MCF 10A (cell line): ENCODE results near the gene PLD3. TPM values are rescaled to one million over a fixed set of nuclear protein-coding genes. Genes with fewer than 3 reads are reported as not detected.

Experiments used
- BruUV-seq: library from RNA; stranded (reverse); fragments of 400-500 nt; replicated peaks from 2 replicates; lab custom pipeline; 2021; lab: Mats Ljungman, UMichigan
- CTCF ChIA-PET: fragments of 300-600 bp; sonication (Branson Sonifier 250); formaldehyde crosslinking; extraction: SDS; loops from one replicate; lab custom pipeline; 2021; ENCODE audit warnings: antibody characterized with exemption, inconsistent platforms; lab: Yijun Ruan, JAX
- POLR2A ChIA-PET: fragments of 300-600, 350-650 bp; sonication (Branson Sonifier 250); formaldehyde crosslinking; extraction: SDS; loops from one replicate; lab custom pipeline; 2020; ENCODE audit warnings: antibody characterized with exemption, inconsistent platforms; lab: Yijun Ruan, JAX
- DNase-seq: peaks from one replicate; pipeline ENCODE4 v3.0.0-alpha.2; 2018; ENCODE audit not compliant: unreplicated experiment
- H3K27ac Mint-ChIP-seq: one replicate; pipeline ENCODE4 v1.8.0; 2022; ENCODE audit warnings: mild to moderate bottlenecking, low read depth, mixed read lengths; ENCODE audit not compliant: unreplicated experiment
- H3K27me3 Mint-ChIP-seq: one replicate; pipeline ENCODE4 v1.8.0; 2022; ENCODE audit warnings: mixed read lengths; ENCODE audit not compliant: insufficient read depth, unreplicated experiment
- H3K36me3 Mint-ChIP-seq: one replicate; pipeline ENCODE4 v1.8.0; 2022; ENCODE audit warnings: mild to moderate bottlenecking, moderate library complexity, mixed read lengths; ENCODE audit not compliant: insufficient read depth, unreplicated experiment
- H3K4me1 Mint-ChIP-seq: one replicate; pipeline ENCODE4 v1.8.0; 2022; ENCODE audit warnings: mixed read lengths; ENCODE audit not compliant: insufficient read depth, unreplicated experiment
- H3K4me3 Mint-ChIP-seq: one replicate; pipeline ENCODE4 v1.8.0; 2022; ENCODE audit warnings: mild to moderate bottlenecking, moderate library complexity, mixed read lengths; ENCODE audit not compliant: unreplicated experiment
- H3K9me3 Mint-ChIP-seq: one replicate; pipeline ENCODE4 v1.8.0; 2022; ENCODE audit warnings: mixed read lengths; ENCODE audit not compliant: unreplicated experiment
- intact Hi-C: fragments of 100-400 bp; cut with micrococcal nuclease; formaldehyde crosslinking; loops from 2 replicates; pipeline ENCODE4 v1.14.1; 2022
- total RNA-seq: library from RNA; stranded (reverse); gene quantifications from 2 replicates; pipeline ENCODE4 v1.2.3, GENCODE V29; 2022
- TF ChIP-seq, protein P1 (sequence below): fragments of 200-600 bp; IDR thresholded peaks from one replicate; pipeline ENCODE4 v1.8.0; 2022; ENCODE audit warnings: antibody characterized with exemption, mild to moderate bottlenecking; ENCODE audit not compliant: unreplicated experiment

Gene PLD3
- total RNA-seq, 1 experiment from 2014 or later, result 98.9 TPM

DNA sequence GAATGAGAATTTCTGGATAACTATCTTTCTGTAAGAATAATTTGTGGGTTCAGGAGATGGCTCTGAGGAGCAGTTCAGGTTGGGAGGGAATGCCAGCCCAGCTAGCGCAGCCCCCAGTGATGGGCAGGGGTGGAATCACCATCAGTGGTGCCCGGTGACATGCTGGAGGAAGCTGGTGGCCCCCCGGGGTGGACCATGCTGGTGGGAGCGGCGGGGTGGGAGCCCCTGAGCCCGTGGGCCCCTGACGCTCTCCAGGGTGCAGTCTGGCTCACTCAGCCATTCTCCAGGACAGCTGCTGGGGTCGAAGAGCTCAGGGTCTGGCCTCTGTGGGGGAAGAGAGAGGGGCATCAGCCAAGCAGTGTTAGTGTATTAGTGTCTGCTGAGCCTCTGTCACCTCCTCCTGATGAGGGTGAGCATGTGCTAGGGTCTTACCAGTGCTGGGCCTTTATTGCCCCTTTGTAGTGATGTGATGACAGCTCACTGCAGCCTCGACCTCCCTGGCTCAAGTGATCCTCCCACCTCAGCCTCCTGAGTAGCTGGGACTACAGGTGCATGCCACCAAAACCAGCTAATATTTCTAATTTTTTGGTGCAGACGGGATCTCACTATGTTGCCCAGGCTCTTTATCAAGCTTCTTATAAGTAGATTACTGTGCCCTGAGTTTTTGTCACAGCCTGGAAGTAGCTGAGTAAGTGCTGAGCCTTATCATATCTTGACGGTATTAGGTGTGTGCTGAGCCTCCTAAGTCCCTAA lies 31.1 kb downstream of the PLD3 start:
- POLR2A ChIA-PET, result interaction anchor here (0.6 to 0.8 kb wide), 2 partner anchors 17 to 66 kb away, joined by 3 read pairs; no protein-coding TSS in a partner anchor
- peaks cover 2% of the 10 kb centered on the region for H3K27me3 Mint-ChIP-seq
- peaks cover 15% of the 10 kb centered on the region for H3K36me3 Mint-ChIP-seq
- TF ChIP-seq, protein P1, sequence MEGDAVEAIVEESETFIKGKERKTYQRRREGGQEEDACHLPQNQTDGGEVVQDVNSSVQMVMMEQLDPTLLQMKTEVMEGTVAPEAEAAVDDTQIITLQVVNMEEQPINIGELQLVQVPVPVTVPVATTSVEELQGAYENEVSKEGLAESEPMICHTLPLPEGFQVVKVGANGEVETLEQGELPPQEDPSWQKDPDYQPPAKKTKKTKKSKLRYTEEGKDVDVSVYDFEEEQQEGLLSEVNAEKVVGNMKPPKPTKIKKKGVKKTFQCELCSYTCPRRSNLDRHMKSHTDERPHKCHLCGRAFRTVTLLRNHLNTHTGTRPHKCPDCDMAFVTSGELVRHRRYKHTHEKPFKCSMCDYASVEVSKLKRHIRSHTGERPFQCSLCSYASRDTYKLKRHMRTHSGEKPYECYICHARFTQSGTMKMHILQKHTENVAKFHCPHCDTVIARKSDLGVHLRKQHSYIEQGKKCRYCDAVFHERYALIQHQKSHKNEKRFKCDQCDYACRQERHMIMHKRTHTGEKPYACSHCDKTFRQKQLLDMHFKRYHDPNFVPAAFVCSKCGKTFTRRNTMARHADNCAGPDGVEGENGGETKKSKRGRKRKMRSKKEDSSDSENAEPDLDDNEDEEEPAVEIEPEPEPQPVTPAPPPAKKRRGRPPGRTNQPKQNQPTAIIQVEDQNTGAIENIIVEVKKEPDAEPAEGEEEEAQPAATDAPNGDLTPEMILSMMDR, result no peak
- H3K27ac Mint-ChIP-seq, result no peak overlapping the region
- H3K9me3 Mint-ChIP-seq, result no peaks in the 10 kb centered on the region
- CTCF ChIA-PET, result interaction anchor here (0.6 to 1.1 kb wide), 2 partner anchors 29 to 74 kb away, joined by 3 read pairs; no protein-coding TSS in a partner anchor
- DNase-seq, result no peak
- intact Hi-C loops, result no loop called here
- H3K4me3 Mint-ChIP-seq, result no peak overlapping the region
- no peaks in the 10 kb centered on the region for H3K4me1 Mint-ChIP-seq
- no TSS peak for BruUV-seq

DNA sequence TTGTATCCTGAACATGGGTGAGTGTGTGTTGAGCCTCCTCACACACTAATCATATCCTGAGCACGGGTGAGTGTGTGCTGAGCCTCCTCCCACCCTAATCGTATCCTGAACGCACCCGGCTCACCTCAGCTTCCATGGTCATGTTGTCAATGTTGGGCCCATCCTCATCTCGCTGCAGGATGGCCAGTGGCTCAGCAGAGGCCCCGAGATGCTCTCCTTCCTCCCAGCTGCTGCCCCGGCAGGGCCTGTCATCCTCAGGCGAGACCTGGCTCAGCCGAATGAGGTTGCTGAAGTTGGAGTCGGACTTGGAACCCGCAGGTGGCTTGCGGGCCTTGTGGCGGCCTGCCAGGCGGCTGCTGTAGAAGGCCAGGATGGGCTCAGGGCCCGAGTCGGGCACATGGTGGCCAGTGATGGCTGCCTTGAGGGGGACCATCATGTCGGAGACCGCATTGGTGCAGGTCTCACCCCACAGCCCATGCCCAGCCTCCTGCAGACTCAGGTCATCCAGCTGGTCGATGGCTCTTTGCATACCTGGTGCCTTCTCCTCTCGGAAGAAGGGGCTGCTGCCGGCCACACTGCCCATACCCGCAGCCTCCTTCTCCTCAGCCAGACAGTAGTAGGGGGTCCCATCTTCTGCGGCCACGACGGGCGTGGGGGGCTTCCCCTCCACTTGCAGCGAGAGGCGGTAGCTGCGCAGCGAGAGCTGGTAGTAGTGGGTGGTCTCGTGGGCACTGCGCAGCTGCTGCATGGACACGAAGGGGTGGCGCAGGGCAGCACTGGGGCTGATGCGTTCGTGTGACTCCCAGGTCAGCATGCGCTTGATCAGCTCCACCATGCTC lies 31.9 kb downstream of the PLD3 start:
- TF ChIP-seq, protein P1, result no peak
- Mint-ChIP-seq H3K36me3 (peaks cover 7% of the 10 kb centered on the region), H3K4me1 (no peaks in the 10 kb centered on the region), H3K27me3 (peaks cover 10% of the 10 kb centered on the region), H3K27ac (no peak overlapping the region), H3K4me3 (no peak overlapping the region), H3K9me3 (no peaks in the 10 kb centered on the region)
- no peak for DNase-seq
- intact Hi-C loops, result no loop called here
- no TSS peak for BruUV-seq
- CTCF ChIA-PET, result interaction anchor here (0.6 to 1.1 kb wide), 2 partner anchors 75 to 83 kb away, joined by 3 to 8 read pairs; no protein-coding TSS in a partner anchor
- POLR2A ChIA-PET, result no interaction called here

DNA sequence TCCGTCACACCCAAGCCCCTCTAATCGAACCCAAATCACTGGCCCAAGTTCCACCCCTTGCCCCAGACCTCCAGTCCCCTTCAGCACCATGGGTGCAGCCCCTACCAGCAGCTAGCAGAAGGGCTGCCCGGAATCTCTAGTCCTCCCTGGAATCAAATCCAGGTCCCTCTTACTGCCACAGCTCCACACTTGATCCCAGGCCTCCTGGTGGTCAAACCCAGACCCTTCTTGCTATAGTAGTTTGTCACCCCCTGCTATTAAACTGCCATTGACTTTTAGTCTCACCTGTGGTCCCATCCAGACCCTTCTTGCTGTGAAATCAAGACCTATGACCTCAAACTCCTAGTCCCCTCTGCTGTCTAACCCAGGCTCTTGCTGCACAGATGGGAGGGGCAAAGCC lies 32.8 kb downstream of the PLD3 start:
- TF ChIP-seq, protein P1, result no peak
- no TSS peak for BruUV-seq
- Mint-ChIP-seq H3K9me3 (no peaks in the 10 kb centered on the region), H3K27me3 (peaks cover 14% of the 10 kb centered on the region), H3K36me3 (peaks cover 6% of the 10 kb centered on the region), H3K27ac (no peak overlapping the region), H3K4me3 (no peak overlapping the region), H3K4me1 (no peaks in the 10 kb centered on the region)
- POLR2A ChIA-PET, result no interaction called here
- no peak for DNase-seq
- intact Hi-C loops, result no loop called here
- CTCF ChIA-PET, result interaction anchor here (0.6 to 1.1 kb wide), 2 partner anchors 76 to 84 kb away, joined by 3 to 8 read pairs; no protein-coding TSS in a partner anchor

DNA sequence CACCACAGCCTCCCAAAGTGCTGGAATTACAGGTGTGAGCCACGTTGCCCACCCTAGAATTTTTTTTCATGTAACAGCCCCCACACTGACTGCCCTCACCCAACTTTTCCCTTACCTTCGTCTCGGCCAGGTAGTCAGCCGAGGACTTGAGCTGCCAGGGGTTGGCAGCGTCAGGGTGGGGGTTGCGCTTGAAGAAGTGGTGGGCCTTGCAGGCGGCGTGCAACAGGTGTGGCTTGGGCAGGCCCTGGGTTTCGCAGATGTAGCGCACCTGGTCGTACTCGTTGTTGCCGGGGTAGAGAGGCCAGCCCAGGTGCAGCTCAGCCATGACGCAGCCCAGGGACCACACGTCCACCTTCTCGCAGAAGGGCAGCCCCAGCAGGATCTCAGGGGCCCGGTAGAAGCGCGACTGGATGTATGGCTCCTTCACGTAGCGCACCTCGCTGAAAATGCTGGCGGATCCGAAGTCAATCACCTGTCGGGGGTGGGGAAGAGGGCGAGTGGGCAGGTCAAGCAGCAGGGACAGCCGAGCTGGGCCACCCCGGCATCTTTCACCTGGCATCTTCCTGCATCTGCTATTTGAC lies 35.3 kb downstream of the PLD3 start:
- no peak for DNase-seq
- no TSS peak for BruUV-seq
- Mint-ChIP-seq H3K4me3 (no peak overlapping the region), H3K27ac (no peak overlapping the region), H3K27me3 (peaks cover 25% of the 10 kb centered on the region), H3K4me1 (no peaks in the 10 kb centered on the region), H3K36me3 (peaks cover 11% of the 10 kb centered on the region), H3K9me3 (no peaks in the 10 kb centered on the region)
- CTCF ChIA-PET, result interaction anchor here (0.5 to 0.6 kb wide), 2 partner anchors 33 to 78 kb away, joined by 3 read pairs; no protein-coding TSS in a partner anchor
- intact Hi-C loops, result no loop called here
- TF ChIP-seq, protein P1, result no peak
- POLR2A ChIA-PET, result no interaction called here
